Activated T-cell treated with anti-CD3 and anti-CD28 coated beads, Interleukin-2, amount 50 U/mL, for 24 hours (primary cell): ENCODE measurements around the gene CA14.
"Not testable (repeated sequence)": the region's sequence is repeated elsewhere in the genome, so short reads cannot be mapped to it uniquely, and the experiment has no call there.

ENCODE experiments used
- DNase-seq: peaks from one replicate; pipeline ENCODE4 v3.0.0-alpha.2; 2020
- H3K27ac Mint-ChIP-seq: 2 replicates; pipeline ENCODE4 v1.8.0; 2020; ENCODE audit warnings: mild to moderate bottlenecking, mixed read lengths
- H3K27me3 Mint-ChIP-seq: 2 replicates; pipeline ENCODE4 v1.8.0; 2020; ENCODE audit warnings: mixed read lengths
- H3K36me3 Mint-ChIP-seq: 2 replicates; pipeline ENCODE4 v1.8.0; 2020; ENCODE audit warnings: low read depth, mixed read lengths
- H3K4me1 Mint-ChIP-seq: 2 replicates; pipeline ENCODE4 v1.8.0; 2020; ENCODE audit warnings: low read depth, mixed read lengths
- H3K4me3 Mint-ChIP-seq: 2 replicates; pipeline ENCODE4 v1.8.0; 2020; ENCODE audit warnings: mild to moderate bottlenecking, moderate library complexity, mixed read lengths
- H3K9me3 Mint-ChIP-seq: 2 replicates; pipeline ENCODE4 v1.8.0; 2020; ENCODE audit warnings: mixed read lengths

The CA14 gene

DNA sequence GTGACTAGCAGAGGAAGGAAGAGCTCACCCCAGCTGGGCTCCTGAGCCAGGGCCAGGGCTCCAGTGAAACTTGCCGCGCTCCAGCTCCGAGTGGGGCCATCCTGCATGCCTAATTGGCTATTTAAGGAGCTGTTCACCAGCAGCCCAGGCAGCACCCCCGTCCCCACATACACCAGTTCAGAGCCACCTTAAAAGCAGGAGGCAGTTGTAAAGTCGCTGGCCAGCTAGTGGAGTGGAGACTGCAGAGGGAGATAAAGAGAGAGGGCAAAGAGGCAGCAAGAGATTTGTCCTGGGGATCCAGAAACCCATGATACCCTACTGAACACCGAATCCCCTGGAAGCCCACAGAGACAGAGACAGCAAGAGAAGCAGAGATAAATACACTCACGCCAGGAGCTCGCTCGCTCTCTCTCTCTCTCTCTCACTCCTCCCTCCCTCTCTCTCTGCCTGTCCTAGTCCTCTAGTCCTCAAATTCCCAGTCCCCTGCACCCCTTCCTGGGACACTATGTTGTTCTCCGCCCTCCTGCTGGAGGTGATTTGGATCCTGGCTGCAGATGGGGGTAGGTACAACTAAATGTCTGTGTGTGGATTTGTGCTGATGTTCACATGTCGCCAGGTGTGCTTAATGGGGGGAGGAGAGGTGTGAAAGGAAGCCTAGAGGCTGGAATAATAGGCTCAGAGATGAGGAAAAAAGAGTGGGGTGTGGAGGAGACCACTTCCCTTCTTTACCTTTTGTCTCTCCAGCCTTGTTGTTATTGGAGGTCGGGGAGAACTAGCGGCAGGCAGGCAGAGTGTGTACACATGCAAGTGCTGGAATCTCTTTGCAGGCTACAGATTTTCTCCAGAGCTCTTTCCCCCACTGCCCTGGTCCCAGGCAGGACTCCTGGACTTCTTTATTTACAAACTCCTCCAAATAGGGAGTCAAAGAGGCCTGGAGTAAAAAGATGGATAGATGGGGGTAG lies at the start of gene CA14:
CA14 (plus strand) TSS at position 151 of the 962 bp plus-strand sequence; CDS start at position 506, 355 bp downstream.
- H3K27ac Mint-ChIP-seq = no peak within 1 kb of the TSS
- H3K4me1 Mint-ChIP-seq = peaks cover 16% of the 10 kb centered on the region
- no peak within 1 kb of the TSS for H3K4me3 Mint-ChIP-seq
- H3K27me3 Mint-ChIP-seq = peaks cover 40% of the 10 kb centered on the region
- no peaks in the 10 kb centered on the region for H3K9me3 Mint-ChIP-seq
- H3K36me3 Mint-ChIP-seq = no peaks in the 10 kb centered on the region
- no peak for DNase-seq

DNA sequence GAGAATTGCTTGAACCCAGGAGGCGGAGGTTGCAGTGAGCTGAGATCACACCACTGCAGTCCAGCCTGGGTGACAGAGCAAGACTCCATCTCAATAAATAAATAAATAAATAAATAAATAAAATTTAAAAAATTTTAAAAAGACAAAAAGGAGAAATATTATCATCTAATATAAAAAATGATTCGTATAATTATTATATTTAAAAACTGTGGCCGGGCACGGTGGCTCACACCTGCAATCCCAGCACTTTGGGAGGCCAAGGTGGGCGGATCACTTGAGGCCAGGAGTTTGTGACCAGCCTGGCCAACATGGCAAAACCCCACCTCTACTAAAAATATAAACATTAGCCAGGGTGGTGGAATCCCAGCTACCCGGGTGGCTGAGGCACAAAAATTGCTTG lies 49.1 kb upstream of the CA14 start:
- H3K9me3 Mint-ChIP-seq, H3K4me1 Mint-ChIP-seq, H3K4me3 Mint-ChIP-seq, DNase-seq, H3K27ac Mint-ChIP-seq, H3K36me3 Mint-ChIP-seq, H3K27me3 Mint-ChIP-seq: not testable (repeated sequence)

DNA sequence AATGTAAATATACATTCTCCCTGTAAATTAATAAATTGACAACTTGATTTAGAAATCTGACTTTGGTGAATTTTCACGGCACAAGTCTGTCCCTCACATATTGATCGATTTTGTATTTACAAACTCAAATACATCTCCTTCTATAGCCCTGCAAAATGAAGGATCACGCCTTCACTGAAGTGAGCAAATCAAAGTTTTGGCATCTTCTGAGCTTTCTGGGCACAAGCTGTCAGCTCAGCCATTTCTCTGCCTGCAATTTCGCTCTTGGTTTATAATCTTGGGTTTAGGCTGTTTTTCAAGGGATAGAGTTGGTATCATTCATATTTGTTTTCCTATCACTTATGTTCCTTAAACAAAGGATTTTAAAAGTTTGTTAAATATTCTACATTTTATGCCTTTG lies 47.5 kb upstream of the CA14 start:
- H3K4me3 Mint-ChIP-seq = no peak overlapping the region
- H3K27ac Mint-ChIP-seq = no peak overlapping the region
- H3K36me3 Mint-ChIP-seq = peaks cover 2% of the 10 kb centered on the region
- peaks cover 18% of the 10 kb centered on the region for H3K4me1 Mint-ChIP-seq
- H3K9me3 Mint-ChIP-seq = no peaks in the 10 kb centered on the region
- DNase-seq = no peak
- no peaks in the 10 kb centered on the region for H3K27me3 Mint-ChIP-seq

DNA sequence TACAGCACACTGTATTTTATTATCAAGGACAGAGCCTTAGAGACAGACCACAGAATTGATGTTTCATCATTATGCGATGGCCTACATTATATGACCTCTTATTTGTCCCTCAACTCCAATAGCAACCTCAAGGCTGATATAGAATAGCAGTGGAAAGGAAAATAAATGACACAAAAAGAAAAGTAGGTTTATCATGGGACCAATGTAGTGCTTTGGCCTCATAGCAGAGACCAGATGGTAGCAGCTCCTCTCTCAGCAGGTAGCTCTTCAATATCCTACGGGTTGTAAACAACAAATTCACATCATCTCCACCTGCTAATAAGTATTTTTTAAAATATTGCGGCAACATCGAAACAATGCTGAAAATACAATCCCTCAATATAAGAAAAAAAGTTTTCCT lies 46.9 kb upstream of the CA14 start:
- DNase-seq = no peak
- Mint-ChIP-seq H3K4me1 (peaks cover 18% of the 10 kb centered on the region), H3K4me3 (no peak overlapping the region), H3K36me3 (peaks cover 2% of the 10 kb centered on the region), H3K9me3 (no peaks in the 10 kb centered on the region), H3K27ac (no peak overlapping the region), H3K27me3 (no peaks in the 10 kb centered on the region)

DNA sequence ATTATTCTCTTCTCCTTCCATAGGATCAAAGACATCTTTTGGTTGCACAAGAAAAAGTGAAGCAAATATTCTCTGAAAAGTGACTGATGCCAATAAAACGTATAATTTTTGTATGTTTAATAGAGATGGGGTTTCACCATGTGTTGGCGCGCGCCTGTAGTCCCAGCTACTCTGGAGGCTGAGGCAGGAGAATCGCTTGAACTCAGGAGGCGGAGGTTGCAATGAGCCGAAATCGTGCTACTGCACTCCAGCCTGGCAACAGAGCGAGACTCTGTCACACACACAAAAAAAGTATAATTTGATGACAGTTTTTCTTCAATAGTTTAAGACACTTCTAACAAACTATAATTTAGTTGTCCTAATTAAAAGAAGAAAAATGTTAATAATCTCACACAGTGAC lies 45.5 kb upstream of the CA14 start:
- H3K27ac Mint-ChIP-seq = no peak overlapping the region
- no peaks in the 10 kb centered on the region for H3K9me3 Mint-ChIP-seq
- peaks cover 18% of the 10 kb centered on the region for H3K4me1 Mint-ChIP-seq
- H3K4me3 Mint-ChIP-seq = no peak overlapping the region
- DNase-seq = no peak
- H3K36me3 Mint-ChIP-seq = peaks cover 2% of the 10 kb centered on the region
- H3K27me3 Mint-ChIP-seq = no peaks in the 10 kb centered on the region

DNA sequence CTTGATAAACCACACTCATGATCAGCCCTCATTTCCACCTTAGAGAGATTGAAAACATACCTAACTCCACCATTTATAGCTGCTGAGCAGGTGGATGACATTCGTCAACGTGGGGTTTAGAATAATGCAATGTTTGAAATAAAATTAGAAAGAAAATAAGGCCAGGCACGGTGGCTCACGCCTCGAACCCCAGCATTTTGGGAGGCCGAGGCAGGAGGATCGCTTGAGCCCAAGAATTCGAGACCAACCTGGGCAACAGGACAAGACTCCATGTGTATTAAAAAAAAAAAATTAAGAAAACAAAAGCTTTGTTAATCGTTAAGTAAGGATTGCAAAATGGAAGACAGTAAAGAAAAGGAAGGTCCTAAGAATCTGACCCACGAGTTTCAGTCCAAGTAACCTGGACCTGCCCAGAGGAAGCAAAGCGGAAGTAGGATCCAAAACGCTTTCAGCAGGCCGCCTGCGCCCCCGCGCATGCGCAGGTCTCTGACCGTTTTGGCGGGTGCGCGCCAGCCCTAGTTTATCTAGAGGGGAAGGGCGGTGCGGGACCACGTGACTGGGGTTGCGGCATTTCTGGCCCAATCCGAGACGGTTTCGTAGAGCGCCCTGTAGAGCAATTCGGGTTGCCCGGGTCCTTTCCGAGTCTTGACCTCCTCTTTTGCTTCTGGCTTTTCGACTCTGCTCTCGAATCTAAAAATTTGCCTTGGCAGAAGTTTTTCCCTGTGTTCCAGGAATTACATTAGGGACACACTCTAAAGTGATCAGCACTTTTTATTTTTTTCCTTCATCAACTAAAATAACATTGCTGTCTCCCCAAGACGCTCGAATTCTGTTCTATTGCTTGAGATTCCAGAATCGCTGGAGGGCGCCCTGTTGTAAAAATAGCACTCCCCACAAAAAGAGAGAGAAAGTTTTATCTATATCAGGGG lies 44.1 kb upstream of the CA14 start:
- Mint-ChIP-seq H3K36me3 (peaks cover 7% of the 10 kb centered on the region), H3K27ac (peak overlapping the region; percentile 95), H3K9me3 (no peaks in the 10 kb centered on the region), H3K27me3 (no peaks in the 10 kb centered on the region), H3K4me1 (peaks cover 18% of the 10 kb centered on the region), H3K4me3 (peak overlapping the region; percentile 82)
- DNase-seq = peak; percentile 90

DNA sequence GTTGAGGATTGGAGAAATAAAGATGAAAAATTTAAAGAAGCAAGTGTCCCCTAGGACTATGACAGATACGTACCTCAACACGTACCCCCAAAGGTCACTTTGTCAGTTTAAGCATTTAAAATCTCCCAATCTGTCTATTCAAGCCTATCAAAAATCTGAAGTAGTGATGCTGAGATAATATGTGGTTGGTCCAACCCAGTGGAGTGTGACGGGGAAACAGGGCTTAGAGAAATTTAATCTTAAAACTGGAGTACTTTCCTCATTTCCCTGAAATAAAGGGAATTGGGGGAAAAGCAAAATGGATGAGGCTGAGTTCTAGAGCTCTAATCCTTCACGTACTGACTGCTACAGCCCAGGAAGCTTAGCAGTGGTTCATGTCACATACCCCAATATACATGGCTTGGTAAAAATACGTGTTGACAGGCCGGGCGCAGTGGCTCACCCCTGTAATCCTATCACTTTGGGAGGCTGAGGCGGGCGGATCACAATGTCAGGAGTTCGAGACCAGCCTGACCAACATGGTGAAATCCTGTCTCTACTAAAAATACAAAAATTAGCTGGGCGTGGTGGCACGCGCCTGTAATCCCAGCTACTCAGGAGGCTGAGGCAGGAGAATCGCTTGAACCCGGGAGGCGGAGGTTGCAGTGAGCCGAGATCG lies 43.3 kb upstream of the CA14 start:
- peak overlapping the region; percentile 95 for H3K27ac Mint-ChIP-seq
- H3K9me3 Mint-ChIP-seq, H3K27me3 Mint-ChIP-seq, DNase-seq: not testable (repeated sequence)
- peaks cover 18% of the 10 kb centered on the region for H3K4me1 Mint-ChIP-seq
- H3K36me3 Mint-ChIP-seq = peaks cover 15% of the 10 kb centered on the region
- peak overlapping the region; percentile 82 for H3K4me3 Mint-ChIP-seq

DNA sequence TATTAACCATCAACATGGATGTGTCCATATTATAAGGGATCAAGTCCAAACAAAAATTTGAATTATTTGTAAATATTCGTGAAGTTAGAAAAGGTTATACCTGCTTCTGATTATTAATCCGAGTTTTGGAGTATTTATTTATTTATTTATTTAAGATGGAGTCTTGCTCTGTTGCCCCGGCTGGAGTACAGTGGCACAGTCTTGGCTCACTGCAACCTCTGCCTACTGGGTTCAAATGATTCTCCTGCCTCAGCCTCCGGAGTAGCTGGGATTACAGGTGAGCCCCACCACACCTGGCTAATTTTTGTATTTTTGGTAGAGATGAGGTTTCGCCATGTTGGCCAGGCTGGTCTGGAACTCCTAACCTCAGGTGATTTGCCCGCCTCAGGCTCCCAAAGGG lies 41.7 kb upstream of the CA14 start:
- H3K9me3 Mint-ChIP-seq, DNase-seq, H3K27ac Mint-ChIP-seq, H3K4me3 Mint-ChIP-seq, H3K27me3 Mint-ChIP-seq: not testable (repeated sequence)
- Mint-ChIP-seq H3K4me1 (peaks cover 18% of the 10 kb centered on the region), H3K36me3 (peaks cover 31% of the 10 kb centered on the region)

DNA sequence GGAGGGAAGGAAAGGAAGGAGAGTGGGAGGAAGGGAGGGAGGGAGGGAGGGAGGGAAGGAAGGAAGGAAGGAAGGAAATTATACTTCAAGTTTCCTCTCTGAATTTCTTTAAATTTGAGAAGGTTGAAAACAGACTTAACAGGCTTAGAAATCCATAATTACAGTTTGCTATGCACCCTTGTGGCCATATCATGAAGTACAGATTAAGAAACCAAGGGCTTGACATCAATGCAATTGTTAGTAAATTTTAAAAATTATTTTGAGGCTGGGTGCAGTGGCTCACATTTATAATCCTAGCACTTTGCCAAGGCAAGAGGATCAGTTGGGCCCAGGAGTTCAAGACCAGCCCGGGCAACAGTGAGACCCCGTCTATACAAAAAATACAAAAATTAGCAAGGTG lies 36.0 kb upstream of the CA14 start:
- Mint-ChIP-seq H3K27me3 (no peaks in the 10 kb centered on the region), H3K4me3 (no peak overlapping the region), H3K9me3 (no peaks in the 10 kb centered on the region), H3K36me3 (peaks cover 71% of the 10 kb centered on the region), H3K4me1 (no peaks in the 10 kb centered on the region), H3K27ac (no peak overlapping the region)
- DNase-seq = no peak

DNA sequence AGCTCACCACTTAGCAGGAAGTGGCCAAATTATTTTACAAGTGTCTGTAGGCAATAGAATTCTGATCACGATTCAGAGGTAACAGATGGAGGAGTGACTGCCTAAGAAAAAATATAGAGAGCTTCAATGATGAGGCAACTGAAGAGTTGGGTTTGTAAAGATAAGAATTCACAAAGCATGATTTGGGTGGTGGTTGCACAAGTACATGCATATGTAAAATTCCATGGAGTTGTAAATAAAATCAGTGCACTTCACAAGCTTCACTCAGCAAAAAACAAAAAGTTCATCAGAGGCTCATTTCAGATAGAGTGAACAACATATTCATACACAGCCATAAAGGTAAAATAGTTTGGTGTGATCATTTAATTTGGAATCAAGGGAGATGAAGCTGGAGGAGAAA lies 32.6 kb upstream of the CA14 start:
- no peaks in the 10 kb centered on the region for H3K27me3 Mint-ChIP-seq
- H3K27ac Mint-ChIP-seq = peak overlapping the region; percentile 35
- H3K4me3 Mint-ChIP-seq = no peak overlapping the region
- H3K4me1 Mint-ChIP-seq = peaks cover 5% of the 10 kb centered on the region
- peaks cover 81% of the 10 kb centered on the region for H3K36me3 Mint-ChIP-seq
- H3K9me3 Mint-ChIP-seq = no peaks in the 10 kb centered on the region
- DNase-seq = no peak

DNA sequence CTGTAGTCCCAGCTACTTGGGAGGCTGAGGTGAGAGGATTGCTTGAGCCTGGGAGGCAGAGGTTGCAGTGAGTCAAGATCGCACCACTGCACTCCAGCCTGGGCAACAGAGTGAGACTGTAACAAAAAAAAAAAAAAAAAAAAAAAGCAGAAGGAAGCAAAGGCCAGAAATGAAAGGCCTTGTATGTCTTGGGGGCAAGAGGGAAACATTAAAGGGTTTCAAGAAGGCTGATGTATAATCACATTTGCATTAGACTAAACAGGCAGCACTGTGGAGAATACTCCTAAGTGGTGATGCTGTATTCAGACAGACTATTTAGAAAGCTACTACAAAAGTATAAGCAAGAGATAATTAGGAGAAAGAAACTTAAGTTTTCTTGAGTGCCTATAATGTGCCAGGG lies 32.0 kb upstream of the CA14 start:
- Mint-ChIP-seq H3K4me1 (peaks cover 5% of the 10 kb centered on the region), H3K9me3 (no peaks in the 10 kb centered on the region), H3K36me3 (peaks cover 81% of the 10 kb centered on the region), H3K4me3 (no peak overlapping the region), H3K27ac (no peak overlapping the region), H3K27me3 (no peaks in the 10 kb centered on the region)
- DNase-seq = no peak

DNA sequence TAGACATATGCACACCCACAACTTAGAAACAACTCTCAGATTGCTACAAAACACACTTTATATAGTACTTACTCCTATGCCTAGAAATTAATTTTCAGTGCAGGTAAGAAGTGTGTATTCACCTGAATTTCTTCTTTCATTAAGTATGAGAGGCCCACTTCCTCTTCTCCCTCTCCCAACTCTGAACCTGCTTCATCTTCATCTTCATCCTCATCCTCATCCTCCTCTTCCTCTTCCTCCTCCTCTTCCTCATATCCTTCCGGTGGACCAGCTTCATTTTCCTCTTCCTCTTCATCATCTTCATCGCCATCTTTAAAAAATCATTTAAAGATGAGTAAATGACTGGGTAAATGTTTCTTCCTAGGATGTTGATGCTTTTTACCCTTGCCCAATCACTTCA lies 31.1 kb upstream of the CA14 start:
- peaks cover 84% of the 10 kb centered on the region for H3K36me3 Mint-ChIP-seq
- peak overlapping the region; percentile 61 for H3K27ac Mint-ChIP-seq

DNA sequence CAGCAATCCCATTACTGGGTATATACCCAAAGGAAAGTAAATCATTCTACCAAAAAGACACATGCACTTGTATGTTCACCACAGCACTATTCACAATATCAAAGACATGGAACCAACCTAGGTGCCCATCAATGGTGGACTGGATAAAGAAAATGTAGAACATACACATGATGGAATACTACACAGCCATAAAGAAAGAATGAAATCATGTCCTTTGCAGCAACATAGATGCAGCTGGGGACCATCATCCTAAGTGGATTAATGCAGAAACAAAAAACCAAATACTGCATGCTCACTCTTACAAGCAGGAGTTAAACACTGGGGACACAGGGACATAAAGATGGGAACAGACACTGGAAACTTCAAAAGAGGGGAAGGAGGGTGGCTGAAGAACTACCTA lies 30.3 kb upstream of the CA14 start:
- no peak for DNase-seq
- Mint-ChIP-seq H3K9me3 (no peaks in the 10 kb centered on the region), H3K36me3 (peaks cover 85% of the 10 kb centered on the region), H3K27ac (peak overlapping the region; percentile 58), H3K4me3 (no peak overlapping the region), H3K4me1 (peaks cover 9% of the 10 kb centered on the region), H3K27me3 (no peaks in the 10 kb centered on the region)

More for the DNA sequence above, 31.1 kb upstream of the CA14 start:
- DNase-seq = no peak
- Mint-ChIP-seq H3K27me3 (no peaks in the 10 kb centered on the region), H3K9me3 (no peaks in the 10 kb centered on the region), H3K4me1 (peaks cover 5% of the 10 kb centered on the region), H3K4me3 (no peak overlapping the region)

DNA sequence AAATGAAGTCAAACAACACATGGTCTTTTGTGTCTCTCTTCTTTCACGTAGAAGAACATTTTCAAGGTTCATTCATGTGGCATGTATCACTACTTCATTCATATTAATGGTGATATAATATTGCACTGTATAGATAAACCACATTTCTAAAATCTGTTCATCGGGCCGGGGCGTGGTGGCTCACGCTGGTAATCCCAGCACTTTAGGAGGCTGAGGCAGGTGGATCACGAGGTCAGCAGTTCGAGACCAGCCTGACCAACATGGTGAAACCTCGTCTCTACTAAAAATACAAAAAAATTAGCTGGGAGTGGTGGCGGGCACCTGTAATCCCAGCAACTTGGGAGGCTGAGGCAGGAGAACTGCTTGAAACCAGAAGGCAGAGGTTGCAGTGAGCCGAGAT lies 29.3 kb upstream of the CA14 start:
- Mint-ChIP-seq H3K4me1 (peaks cover 16% of the 10 kb centered on the region), H3K36me3 (peaks cover 84% of the 10 kb centered on the region)
- DNase-seq, H3K9me3 Mint-ChIP-seq, H3K4me3 Mint-ChIP-seq, H3K27ac Mint-ChIP-seq, H3K27me3 Mint-ChIP-seq: not testable (repeated sequence)
